ENCODE data around the gene ARPC2. TPM values are rescaled to one million over a fixed set of nuclear protein-coding genes. Genes with fewer than 3 reads are reported as not detected.

The ARPC2 gene
- total and polyA plus RNA-seq, 4 donors = 58.1 to 83.6 (median 73.7) TPM

GRCh38 chr2:218226903-218227302 is 9.9 kb downstream of the ARPC2 start:
- DNase-seq (ENCODE audit: low spot score) = no peak
- H3K4me1 ChIP-seq (ENCODE audit: control insufficient read depth in 4 of 4, insufficient read depth in 4 of 4, low read length in 3 of 4) = peaks cover 0 to 5% (median 1%) of the 10 kb centered on the region in 4 donors
- no peaks in the 10 kb centered on the region for H3K9me3 ChIP-seq (ENCODE audit: control insufficient read depth in 4 of 4, low read length in 3 of 4)
- H3K4me3 ChIP-seq (ENCODE audit: low read depth in 1 of 3, low read length in 3 of 3) = no peak overlapping the region
- no peak overlapping the region for H3K9ac ChIP-seq (ENCODE audit: low read depth in 1 of 2, low read length in 2 of 2)
- H3K27ac ChIP-seq (ENCODE audit: low read depth in 1 of 2, low read length in 2 of 2) = no peak overlapping the region
- no peaks in the 10 kb centered on the region for H3K27me3 ChIP-seq (ENCODE audit: control insufficient read depth in 4 of 4, insufficient read depth in 4 of 4, low read length in 3 of 4)
- 89% methylated on average over 3 of the region's 3 CpGs for WGBS
- TF ChIP-seq HNF4A (conservative IDR thresholded peaks at IDR 0.05) (no peak), RAD21 (IDR thresholded peaks at IDR 0.05) (no peak), SP1 (IDR thresholded peaks at IDR 0.05) (no peak), TAF1 (conservative IDR thresholded peaks at IDR 0.05) (no peak), YY1 (IDR thresholded peaks at IDR 0.05) (no peak), MAX (IDR thresholded peaks at IDR 0.05) (no peak), ZBTB33 (IDR thresholded peaks at IDR 0.05) (no peak), NR2F2 (IDR thresholded peaks at IDR 0.05) (no peak), GABPA (IDR thresholded peaks at IDR 0.05 in 1 of 2, conservative IDR thresholded peaks at IDR 0.05 in 1 of 2) (no peak), EGR1 (IDR thresholded peaks at IDR 0.05; ENCODE audit: low read depth in 2 of 2) (no peak), REST (IDR thresholded peaks at IDR 0.05) (no peak), HNF4G (IDR thresholded peaks at IDR 0.05) (no peak), FOXA2 (IDR thresholded peaks at IDR 0.05) (no peak), FOXA1 (IDR thresholded peaks at IDR 0.05) (no peak), RXRA (IDR thresholded peaks at IDR 0.05) (no peak), ATF3 (IDR thresholded peaks at IDR 0.05) (no peak), JUND (IDR thresholded peaks at IDR 0.05) (no peak)
- H3K36me3 ChIP-seq (ENCODE audit: control insufficient read depth in 4 of 4, insufficient read depth in 3 of 4, low read depth in 1 of 4, low read length in 3 of 4) = peaks cover 3 to 21% (median 16%) of the 10 kb centered on the region in 4 donors

GRCh38 chr2:218228366-218229090 is 11.5 kb downstream of the ARPC2 start:
- Histone ChIP-seq H3K9me3 (ENCODE audit: control insufficient read depth in 4 of 4, low read length in 3 of 4) (no peaks in the 10 kb centered on the region), H3K4me1 (ENCODE audit: control insufficient read depth in 4 of 4, insufficient read depth in 4 of 4, low read length in 3 of 4) (peaks cover 0 to 5% (median 1%) of the 10 kb centered on the region in 4 donors), H3K4me3 (ENCODE audit: low read depth in 1 of 3, low read length in 3 of 3) (no peak overlapping the region), H3K27me3 (ENCODE audit: control insufficient read depth in 4 of 4, insufficient read depth in 4 of 4, low read length in 3 of 4) (no peaks in the 10 kb centered on the region), H3K36me3 (ENCODE audit: control insufficient read depth in 4 of 4, insufficient read depth in 3 of 4, low read depth in 1 of 4, low read length in 3 of 4) (peaks cover 7 to 23% (median 16%) of the 10 kb centered on the region in 4 donors), H3K27ac (ENCODE audit: low read depth in 1 of 2, low read length in 2 of 2) (peak overlapping the region in 1 of 2 donors; percentile 17), H3K9ac (ENCODE audit: low read depth in 1 of 2, low read length in 2 of 2) (no peak overlapping the region)
- DNase-seq (ENCODE audit: low spot score) = no peak
- 86% methylated on average over 6 of the region's 6 CpGs for WGBS
- TF ChIP-seq TAF1 (conservative IDR thresholded peaks at IDR 0.05) = no peak
- no peak for TF ChIP-seq ZBTB33 (IDR thresholded peaks at IDR 0.05)
- TF ChIP-seq YY1 (IDR thresholded peaks at IDR 0.05) = no peak
- no peak for TF ChIP-seq GABPA (IDR thresholded peaks at IDR 0.05 in 1 of 2, conservative IDR thresholded peaks at IDR 0.05 in 1 of 2)
- TF ChIP-seq FOXA2 (IDR thresholded peaks at IDR 0.05) = no peak
- TF ChIP-seq SP1 (IDR thresholded peaks at IDR 0.05) = no peak
- no peak for TF ChIP-seq CTCF (IDR thresholded peaks at IDR 0.05; ENCODE audit: low read depth, low read length, missing input control)
- TF ChIP-seq REST (IDR thresholded peaks at IDR 0.05) = no peak
